H9 (cell line): ENCODE data around the gene KCNK16. TPM values are rescaled to one million over a fixed set of nuclear protein-coding genes. Genes with fewer than 3 reads are reported as not detected.

Experiments
- DNase-seq: peaks from one replicate; pipeline ENCODE4 v3.0.0-alpha.2; 2017
- H2AFZ ChIP-seq: one replicate; pipeline ENCODE4 v1.6.1; 2013; ENCODE audit warnings: mild to moderate bottlenecking, low read length, control low read depth, moderate library complexity
- H2AK5ac ChIP-seq: 2 replicates; pipeline ENCODE4 v1.6.1; 2013; ENCODE audit warnings: low read length, control low read depth, mixed read lengths; ENCODE audit not compliant: insufficient read length
- H2BK120ac ChIP-seq: one replicate; pipeline ENCODE4 v1.6.1; 2013; ENCODE audit warnings: low read depth, mild to moderate bottlenecking, low read length, control low read depth, inconsistent platforms; ENCODE audit not compliant: poor library complexity, severe bottlenecking
- H2BK12ac ChIP-seq: 2 replicates; pipeline ENCODE4 v1.6.1; 2013; ENCODE audit warnings: low read length, control low read depth, mixed read lengths, low read depth; ENCODE audit not compliant: insufficient read length
- H2BK15ac ChIP-seq: 2 replicates; pipeline ENCODE4 v1.6.1; 2013; ENCODE audit warnings: low read depth, low read length, control low read depth
- H2BK20ac ChIP-seq: one replicate; pipeline ENCODE4 v1.6.1; 2013; ENCODE audit warnings: low read depth, mild to moderate bottlenecking, low read length, control low read depth, inconsistent platforms; ENCODE audit not compliant: poor library complexity, severe bottlenecking
- H2BK5ac ChIP-seq: 2 replicates; pipeline ENCODE4 v1.6.1; 2013; ENCODE audit warnings: low read length, control low read depth, mixed read lengths; ENCODE audit not compliant: insufficient read length
- H3K14ac ChIP-seq: 2 replicates; pipeline ENCODE4 v1.6.1; 2013; ENCODE audit warnings: low read length, control low read depth; ENCODE audit not compliant: insufficient read depth
- H3K18ac ChIP-seq: 2 replicates; pipeline ENCODE4 v1.6.1; 2013; ENCODE audit warnings: low read depth, mild to moderate bottlenecking, mixed read lengths, low read length, control low read depth; ENCODE audit not compliant: insufficient read length
- H3K23ac ChIP-seq: 2 replicates; pipeline ENCODE4 v1.6.1; 2013; ENCODE audit warnings: low read length, control low read depth, mixed read lengths, low read depth; ENCODE audit not compliant: insufficient read length
- H3K23me2 ChIP-seq: 2 replicates; pipeline ENCODE4 v1.6.1; 2013; ENCODE audit warnings: low read depth, mild to moderate bottlenecking, mixed read lengths, low read length, control low read depth; ENCODE audit not compliant: insufficient read length, poor library complexity, severe bottlenecking
- H3K27ac ChIP-seq: 2 replicates; pipeline ENCODE4 v1.5.1; 2013; ENCODE audit warnings: low read length, control low read depth, mixed read lengths, low read depth; ENCODE audit not compliant: insufficient read length
- H3K27me3 ChIP-seq: 2 replicates; pipeline ENCODE4 v1.6.1; 2013; ENCODE audit warnings: low read length, control low read depth, inconsistent platforms; ENCODE audit not compliant: insufficient read depth
- H3K4ac ChIP-seq: 2 replicates; pipeline ENCODE4 v1.6.1; 2013; ENCODE audit warnings: low read depth, mild to moderate bottlenecking, control low read depth, inconsistent platforms, low read length, moderate library complexity
- H3K4me1 ChIP-seq: 2 replicates; pipeline ENCODE4 v1.6.1; 2013; ENCODE audit warnings: low read length, control low read depth, inconsistent platforms; ENCODE audit not compliant: insufficient read depth
- H3K4me2 ChIP-seq: 2 replicates; pipeline ENCODE4 v1.6.1; 2013; ENCODE audit warnings: low read length, control low read depth, mixed read lengths; ENCODE audit not compliant: insufficient read length, insufficient read depth
- H3K56ac ChIP-seq: 2 replicates; pipeline ENCODE4 v1.6.1; 2013; ENCODE audit warnings: low read depth, mild to moderate bottlenecking, mixed read lengths, low read length, control low read depth; ENCODE audit not compliant: insufficient read length
- H3K79me1 ChIP-seq: 2 replicates; pipeline ENCODE4 v1.6.1; 2013; ENCODE audit warnings: low read depth, mild to moderate bottlenecking, moderate library complexity, low read length, control low read depth, inconsistent platforms; ENCODE audit not compliant: insufficient read depth, poor library complexity, severe bottlenecking
- H3K79me2 ChIP-seq: 2 replicates; pipeline ENCODE4 v1.6.1; 2013; ENCODE audit warnings: low read length, control low read depth, inconsistent platforms; ENCODE audit not compliant: insufficient read depth
- H3K9ac ChIP-seq: 2 replicates; pipeline ENCODE4 v1.6.1; 2013; ENCODE audit warnings: low read length, control low read depth, mixed read lengths; ENCODE audit not compliant: insufficient read length; ENCODE audit errors: extremely low read depth
- H3K9me3 ChIP-seq: one replicate; pipeline ENCODE4 v1.6.1; 2013; ENCODE audit warnings: low read depth, low read length, inconsistent platforms; ENCODE audit not compliant: control insufficient read depth
- H3T11ph ChIP-seq: one replicate; pipeline ENCODE4 v1.6.1; 2013; ENCODE audit warnings: mild to moderate bottlenecking, low read length, control low read depth, inconsistent platforms
- H4K20me1 ChIP-seq: one replicate; pipeline ENCODE4 v1.6.1; 2013; ENCODE audit not compliant: control insufficient read depth, insufficient read length, insufficient read depth
- H4K5ac ChIP-seq: 2 replicates; pipeline ENCODE4 v1.6.1; 2013; ENCODE audit warnings: low read depth, mild to moderate bottlenecking, mixed read lengths, low read length, control low read depth; ENCODE audit not compliant: insufficient read length
- H4K8ac ChIP-seq: replicated peaks from 2 replicates; pipeline ENCODE4 v1.6.1; 2013; ENCODE audit warnings: low read length, control low read depth, mixed read lengths, low read depth; ENCODE audit not compliant: insufficient read length
- H4K91ac ChIP-seq: 2 replicates; pipeline ENCODE4 v1.6.1; 2013; ENCODE audit warnings: low read depth, mild to moderate bottlenecking, moderate library complexity, mixed read lengths, low read length, control low read depth; ENCODE audit not compliant: insufficient read length
- H3K27ac Mint-ChIP-seq, 3 experiments: 2 replicates in 2 of 3; 3 replicates in 1 of 3; pipeline ENCODE4 v1.8.0; 2020 to 2021; ENCODE audit warnings: mixed read lengths in 3 of 3, mild to moderate bottlenecking in 1 of 3, moderate library complexity in 1 of 3
- H3K27me3 Mint-ChIP-seq: 2 replicates; pipeline ENCODE4 v1.8.0; 2021; ENCODE audit warnings: low read depth, mild to moderate bottlenecking, moderate library complexity, mixed read lengths
- H3K36me3 Mint-ChIP-seq, 3 experiments: 2 replicates in 2 of 3; 3 replicates in 1 of 3; pipeline ENCODE4 v1.8.0; 2020 to 2021; ENCODE audit warnings: low read depth in 3 of 3, mixed read lengths in 3 of 3; ENCODE audit not compliant: insufficient read depth in 1 of 3
- H3K4me1 Mint-ChIP-seq, 2 experiments: 2 replicates each; pipeline ENCODE4 v1.8.0; 2020; ENCODE audit warnings: mixed read lengths in 2 of 2
- H3K4me3 Mint-ChIP-seq, 2 experiments: 2 replicates in 1 of 2; 3 replicates in 1 of 2; pipeline ENCODE4 v1.8.0; 2020 to 2021; ENCODE audit warnings: mild to moderate bottlenecking in 2 of 2, mixed read lengths in 2 of 2, moderate library complexity in 1 of 2
- H3K9me3 Mint-ChIP-seq, 2 experiments: 2 replicates in 1 of 2; 3 replicates in 1 of 2; pipeline ENCODE4 v1.8.0; 2020; ENCODE audit warnings: mild to moderate bottlenecking in 2 of 2, mixed read lengths in 2 of 2, moderate library complexity in 1 of 2
- WGBS: extraction: QIAGEN DNeasy Blood & Tissue Kit; methylation state at CpG from one replicate; pipeline ENCODE4 v1.1.7; 2013; ENCODE audit warnings: missing lambda C conversion rate, low lambda C conversion rate, mixed read lengths; ENCODE audit not compliant: insufficient read length; ENCODE audit errors: extremely low coverage; 5-methylcytosine and 5-hydroxymethylcytosine counted together
- total RNA-seq: library from RNA; stranded (reverse); gene quantifications from 2 replicates; pipeline ENCODE4 v1.2.1, GENCODE V29; 2021
- TF ChIP-seq, protein P1 (sequence below): fragments of 200-600 bp; sonication (generic); conservative IDR thresholded peaks from 3 replicates; pipeline ENCODE4 v1.8.0; 2021; ENCODE audit warnings: antibody characterized with exemption, mild to moderate bottlenecking

Gene KCNK16
- total RNA-seq, 1 experiment from 2014 or later = not detected

DNA sequence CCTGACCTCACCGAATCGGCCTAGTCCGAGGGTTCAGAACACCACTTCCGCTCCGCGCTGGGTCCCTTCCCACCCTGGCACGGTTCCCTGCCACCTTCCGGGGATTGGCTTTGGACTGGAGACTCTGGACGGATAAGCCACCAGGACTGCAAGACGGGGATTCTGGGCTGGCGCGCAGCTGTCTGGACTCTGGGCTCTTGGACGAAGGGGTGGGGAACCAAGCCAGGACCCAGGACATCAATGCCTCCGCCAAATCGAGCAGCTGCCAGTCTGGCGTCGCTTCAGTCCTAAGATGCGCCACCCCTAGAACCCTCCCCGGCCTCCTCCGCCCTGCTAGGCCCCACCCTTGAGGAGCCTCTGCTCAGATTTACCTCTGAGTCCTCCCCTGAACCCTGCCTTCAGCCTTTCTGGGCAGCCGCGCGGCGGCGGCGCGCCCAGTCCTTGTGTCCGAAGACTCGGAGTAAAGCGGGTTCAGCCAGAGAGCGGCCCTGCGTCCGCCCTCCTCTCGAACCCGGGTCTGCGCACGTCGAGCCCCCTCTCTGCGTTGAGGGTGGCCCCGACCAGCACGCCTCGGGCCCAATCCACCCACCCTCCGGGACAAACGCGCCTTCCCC lies 9.5 kb downstream of the KCNK16 start:
- TF ChIP-seq, protein P1, sequence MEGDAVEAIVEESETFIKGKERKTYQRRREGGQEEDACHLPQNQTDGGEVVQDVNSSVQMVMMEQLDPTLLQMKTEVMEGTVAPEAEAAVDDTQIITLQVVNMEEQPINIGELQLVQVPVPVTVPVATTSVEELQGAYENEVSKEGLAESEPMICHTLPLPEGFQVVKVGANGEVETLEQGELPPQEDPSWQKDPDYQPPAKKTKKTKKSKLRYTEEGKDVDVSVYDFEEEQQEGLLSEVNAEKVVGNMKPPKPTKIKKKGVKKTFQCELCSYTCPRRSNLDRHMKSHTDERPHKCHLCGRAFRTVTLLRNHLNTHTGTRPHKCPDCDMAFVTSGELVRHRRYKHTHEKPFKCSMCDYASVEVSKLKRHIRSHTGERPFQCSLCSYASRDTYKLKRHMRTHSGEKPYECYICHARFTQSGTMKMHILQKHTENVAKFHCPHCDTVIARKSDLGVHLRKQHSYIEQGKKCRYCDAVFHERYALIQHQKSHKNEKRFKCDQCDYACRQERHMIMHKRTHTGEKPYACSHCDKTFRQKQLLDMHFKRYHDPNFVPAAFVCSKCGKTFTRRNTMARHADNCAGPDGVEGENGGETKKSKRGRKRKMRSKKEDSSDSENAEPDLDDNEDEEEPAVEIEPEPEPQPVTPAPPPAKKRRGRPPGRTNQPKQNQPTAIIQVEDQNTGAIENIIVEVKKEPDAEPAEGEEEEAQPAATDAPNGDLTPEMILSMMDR = no peak
- H3T11ph ChIP-seq = no peak overlapping the region
- no peak overlapping the region for H2BK120ac ChIP-seq
- H3K14ac ChIP-seq = peak overlapping the region; percentile 78
- H2BK20ac ChIP-seq = no peak overlapping the region
- no peaks in the 10 kb centered on the region for H3K79me1 ChIP-seq
- no peak overlapping the region for H3K56ac ChIP-seq
- H2AK5ac ChIP-seq = no peak overlapping the region
- DNase-seq = peak; percentile 39
- peaks cover 10% of the 10 kb centered on the region for H3K23me2 ChIP-seq
- no peak overlapping the region for H3K23ac ChIP-seq
- no peaks in the 10 kb centered on the region for H3K79me2 ChIP-seq
- H3K18ac ChIP-seq = peak overlapping the region; percentile 46
- no peaks in the 10 kb centered on the region for H4K20me1 ChIP-seq
- H3K4ac ChIP-seq = no peak overlapping the region
- H4K5ac ChIP-seq = no peak overlapping the region
- H3K4me1 ChIP-seq = no peaks in the 10 kb centered on the region
- H3K27me3 ChIP-seq = peaks cover 32% of the 10 kb centered on the region
- H3K27ac ChIP-seq = no peak overlapping the region
- no peak overlapping the region for H3K27ac Mint-ChIP-seq
- peak overlapping the region; percentile 66 to 81 for H3K4me3 Mint-ChIP-seq
- peaks cover 4 to 9% of the 10 kb centered on the region in 2 experiments for H3K4me1 Mint-ChIP-seq
- H3K9me3 Mint-ChIP-seq = no peaks in the 10 kb centered on the region; a peak in 2 of 5 replicates
- peak overlapping the region; percentile 41 for H3K4me2 ChIP-seq
- no peak overlapping the region for H2BK12ac ChIP-seq
- H3K9ac ChIP-seq = no peak overlapping the region
- peaks cover 82% of the 10 kb centered on the region for H3K27me3 Mint-ChIP-seq
- no peak overlapping the region for H4K8ac ChIP-seq
- no peaks in the 10 kb centered on the region; a peak in 1 of 7 replicates for H3K36me3 Mint-ChIP-seq
- H2BK15ac ChIP-seq = no peak overlapping the region
- no peak overlapping the region for H2BK5ac ChIP-seq
- H2AFZ ChIP-seq = no peak overlapping the region
- no CpG with 5 or more reads among the region's 45 CpGs for WGBS
- H4K91ac ChIP-seq = no peak overlapping the region
- H3K9me3 ChIP-seq = no peaks in the 10 kb centered on the region
